ENCODE data around the gene CACNG6.
"Not testable (repeated sequence)": the region's sequence is repeated elsewhere in the genome, so short reads cannot be mapped to it uniquely, and the experiment has no call there.

CACNG6 gene

GRCh38 chr19:54035215-54036178 lies 44.1 kb downstream of the CACNG6 start:
- in situ Hi-C loops (cut with MboI; ENCODE audit: low pct_unique_long_range_greater_than_20kb, low sequenced_read_pairs) = no loop called here
- no peak for DNase-seq

GRCh38 chr19:54036542-54036941 lies 45.1 kb downstream of the CACNG6 start:
- DNase-seq; in situ Hi-C loops (cut with MboI; ENCODE audit: low pct_unique_long_range_greater_than_20kb, low sequenced_read_pairs): not testable (repeated sequence)

GRCh38 chr19:54040003-54040402 lies 48.6 kb downstream of the CACNG6 start:
- in situ Hi-C loops (cut with MboI; ENCODE audit: low pct_unique_long_range_greater_than_20kb, low sequenced_read_pairs) = no loop called here
- no peak for DNase-seq

DNA sequence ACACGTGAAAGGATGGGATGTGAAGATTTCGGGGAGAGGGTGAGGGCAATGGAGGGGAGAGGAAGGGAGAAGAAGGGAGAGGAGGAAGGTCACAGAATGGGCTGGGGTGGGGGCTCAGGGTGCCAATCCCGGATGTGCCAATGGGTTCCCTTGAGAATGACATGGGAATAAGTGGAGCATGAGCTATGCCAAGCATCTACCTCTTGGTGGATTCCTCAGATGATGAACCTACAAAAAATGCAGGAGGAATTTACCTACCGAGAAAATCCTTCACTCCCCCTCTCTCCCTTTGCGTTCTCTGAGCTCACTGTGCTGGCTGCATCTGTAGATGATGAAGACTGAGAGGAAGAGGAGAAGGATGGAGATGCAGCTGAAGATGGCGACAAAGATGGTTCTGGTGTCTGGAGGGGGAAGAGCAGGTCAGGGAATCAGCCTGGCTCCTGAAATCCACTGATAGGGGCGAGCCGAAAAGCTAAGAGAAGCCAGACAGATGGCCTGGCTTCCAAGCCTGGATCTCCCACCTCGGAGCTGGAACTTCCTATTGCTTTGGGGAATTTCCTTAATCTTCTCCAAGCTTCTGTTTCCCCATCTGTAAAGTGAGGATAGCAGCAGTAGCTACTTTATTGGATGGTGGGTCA lies 50.7 kb downstream of the CACNG6 start:
- DNase-seq = no peak
- in situ Hi-C loops (cut with MboI; ENCODE audit: low pct_unique_long_range_greater_than_20kb, low sequenced_read_pairs) = no loop called here

DNA sequence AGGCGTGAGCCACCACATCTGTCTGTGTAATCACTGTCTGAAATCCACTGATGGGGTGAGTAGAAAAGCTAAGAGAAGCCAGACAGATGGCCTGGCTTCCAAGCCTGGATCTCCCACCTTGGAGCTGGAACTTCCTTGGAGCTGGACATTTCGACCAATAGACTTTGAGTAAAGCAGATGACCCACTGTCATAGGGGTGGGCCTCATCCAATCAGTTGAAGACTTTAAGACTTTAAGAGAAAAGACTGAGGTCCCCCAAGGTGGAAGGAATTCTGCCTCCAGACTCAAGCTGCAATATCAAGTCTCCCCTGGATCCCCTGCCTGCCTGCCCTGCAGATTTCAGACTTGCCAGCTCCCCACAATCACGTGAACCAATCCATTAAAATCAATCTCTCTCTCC lies 51.6 kb downstream of the CACNG6 start:
- DNase-seq = no peak
- in situ Hi-C loops (cut with MboI; ENCODE audit: low pct_unique_long_range_greater_than_20kb, low sequenced_read_pairs) = no loop called here

DNA sequence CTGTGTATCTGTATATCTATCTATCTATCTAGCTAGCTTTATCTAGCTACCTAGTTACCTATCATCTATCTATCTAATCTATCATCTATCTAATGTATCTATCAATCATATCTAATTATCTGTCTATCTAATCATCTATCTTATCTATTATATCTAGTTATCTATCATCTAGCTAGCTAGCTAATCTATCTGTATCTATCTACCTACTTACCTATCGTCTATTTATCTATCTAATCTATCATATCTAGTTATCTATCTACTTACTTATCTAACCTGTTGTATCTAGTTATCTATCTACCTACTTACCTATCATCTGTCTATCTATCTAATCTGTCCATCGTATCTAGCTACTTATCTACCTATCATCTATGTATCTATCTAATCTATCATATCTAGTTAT lies 54.3 kb downstream of the CACNG6 start:
- in situ Hi-C loops (cut with MboI; ENCODE audit: low pct_unique_long_range_greater_than_20kb, low sequenced_read_pairs) = no loop called here
- no peak for DNase-seq

DNA sequence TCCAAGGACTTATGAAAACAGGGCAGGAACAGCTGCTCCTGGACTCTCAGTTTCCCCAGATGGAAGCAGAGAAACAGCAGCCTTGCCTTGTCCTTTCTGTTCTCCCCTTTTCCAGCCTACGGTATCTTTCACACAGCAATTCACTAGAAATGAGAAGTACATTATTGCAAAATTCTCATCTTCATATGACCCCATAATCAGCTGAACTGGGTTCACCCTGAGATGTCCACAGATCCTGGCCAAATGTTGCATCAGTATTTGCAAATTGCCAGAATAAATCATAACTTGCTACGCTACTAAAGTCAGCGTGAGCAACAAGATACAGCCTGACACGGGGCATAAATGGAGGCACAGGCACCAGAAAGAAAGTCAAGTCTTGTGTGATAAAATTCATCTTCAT lies 56.2 kb downstream of the CACNG6 start:
- in situ Hi-C loops (cut with MboI; ENCODE audit: low pct_unique_long_range_greater_than_20kb, low sequenced_read_pairs) = no loop called here
- no peak for DNase-seq

Data from KBM-7 (cell line).